ENCODE results near the gene DENND2A. TPM values are rescaled to one million over a fixed set of nuclear protein-coding genes. Genes with fewer than 3 reads are reported as not detected.

DENND2A gene
- total RNA-seq, 1 experiment from 2014 or later, result 10.7 TPM

DNA sequence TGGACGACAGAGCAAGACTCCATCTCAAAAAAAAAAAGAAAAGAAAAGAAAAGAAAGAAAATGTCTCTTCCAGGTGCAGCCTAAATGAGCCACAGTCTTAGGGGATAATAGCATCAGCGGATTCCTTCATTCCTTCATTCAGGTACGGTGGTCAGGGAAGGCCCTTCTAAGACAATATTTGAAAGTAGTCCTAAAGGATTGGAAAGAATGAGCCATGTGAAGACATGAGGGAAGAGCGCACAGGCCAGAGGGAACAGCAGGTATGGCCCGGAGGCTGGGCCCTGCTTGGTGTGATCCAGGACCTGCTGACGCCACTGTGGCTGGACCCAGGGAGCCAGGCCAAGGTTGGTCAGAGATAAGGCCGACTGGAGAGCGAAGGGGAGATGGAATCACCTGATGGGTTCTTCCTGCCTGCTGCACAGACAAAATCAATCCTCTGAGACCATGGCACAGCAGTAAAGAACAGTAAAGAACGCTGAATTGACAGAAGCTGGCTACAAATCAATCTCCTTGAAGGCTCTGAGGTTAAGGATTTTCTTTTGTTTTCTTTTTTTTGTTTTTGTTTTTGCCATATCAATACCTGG, 145.0 kb downstream of the DENND2A start:
- H3K27ac ChIP-seq, result no peak overlapping the region
- no peak for DNase-seq
- H3K4me1 ChIP-seq, result no peaks in the 10 kb centered on the region
- no peak overlapping the region for H3K4me3 ChIP-seq
- H3K27me3 ChIP-seq, result no peaks in the 10 kb centered on the region
- H3K36me3 ChIP-seq, result no peaks in the 10 kb centered on the region
- H3K9me3 ChIP-seq (replicated peaks), result no peaks in the 10 kb centered on the region

DNA sequence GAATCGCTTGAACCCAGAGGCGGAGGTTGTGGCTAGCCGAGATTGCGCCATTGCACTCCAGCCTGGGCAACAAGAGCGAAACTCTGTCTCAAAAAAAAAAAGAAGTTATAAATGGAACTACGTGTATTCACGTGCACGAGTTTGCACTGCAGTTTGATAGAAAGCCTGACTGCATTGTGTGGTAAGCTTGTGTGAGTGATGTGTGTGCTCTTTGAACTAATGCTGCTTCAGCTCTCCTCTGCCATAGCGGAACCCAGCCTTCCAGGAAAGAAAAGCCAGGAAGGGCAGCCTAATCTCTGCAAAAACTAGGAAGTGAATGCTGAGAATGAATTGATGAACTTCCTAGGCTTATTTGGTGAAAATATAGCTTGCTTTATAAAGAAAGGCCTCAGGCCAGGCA, 145.7 kb downstream of the DENND2A start:
- H3K36me3 ChIP-seq, result no peaks in the 10 kb centered on the region
- DNase-seq, result no peak
- H3K9me3 ChIP-seq (replicated peaks), result no peaks in the 10 kb centered on the region
- H3K27ac ChIP-seq, result no peak overlapping the region
- H3K4me1 ChIP-seq, result no peaks in the 10 kb centered on the region
- no peak overlapping the region for H3K4me3 ChIP-seq
- H3K27me3 ChIP-seq, result no peaks in the 10 kb centered on the region

DNA sequence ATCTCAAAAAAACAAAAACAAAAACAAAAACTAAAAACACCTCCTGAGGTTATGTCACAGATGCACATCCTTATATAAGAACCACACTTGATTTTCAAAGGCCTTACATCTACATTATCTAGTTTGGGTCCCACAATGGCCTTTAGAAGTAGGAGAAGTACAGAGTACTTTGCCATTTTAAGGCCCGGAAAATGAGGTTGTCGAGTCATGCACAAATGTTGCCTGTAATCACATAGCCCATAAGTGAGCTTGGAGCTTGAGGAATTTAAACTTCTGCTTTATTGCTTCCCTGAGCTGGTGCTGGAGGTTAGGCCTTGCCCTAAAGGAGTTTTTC, 151.6 kb downstream of the DENND2A start:
- no peak overlapping the region for H3K27ac ChIP-seq
- no peak overlapping the region for H3K4me3 ChIP-seq
- no peaks in the 10 kb centered on the region for H3K9me3 ChIP-seq (replicated peaks)
- H3K4me1 ChIP-seq, result no peaks in the 10 kb centered on the region
- no peaks in the 10 kb centered on the region for H3K36me3 ChIP-seq
- no peak for DNase-seq
- 0 out of 2 replicates have a peak, but pooled peaks cover under 1% of the 10 kb centered on the region for H3K27me3 ChIP-seq

DNA sequence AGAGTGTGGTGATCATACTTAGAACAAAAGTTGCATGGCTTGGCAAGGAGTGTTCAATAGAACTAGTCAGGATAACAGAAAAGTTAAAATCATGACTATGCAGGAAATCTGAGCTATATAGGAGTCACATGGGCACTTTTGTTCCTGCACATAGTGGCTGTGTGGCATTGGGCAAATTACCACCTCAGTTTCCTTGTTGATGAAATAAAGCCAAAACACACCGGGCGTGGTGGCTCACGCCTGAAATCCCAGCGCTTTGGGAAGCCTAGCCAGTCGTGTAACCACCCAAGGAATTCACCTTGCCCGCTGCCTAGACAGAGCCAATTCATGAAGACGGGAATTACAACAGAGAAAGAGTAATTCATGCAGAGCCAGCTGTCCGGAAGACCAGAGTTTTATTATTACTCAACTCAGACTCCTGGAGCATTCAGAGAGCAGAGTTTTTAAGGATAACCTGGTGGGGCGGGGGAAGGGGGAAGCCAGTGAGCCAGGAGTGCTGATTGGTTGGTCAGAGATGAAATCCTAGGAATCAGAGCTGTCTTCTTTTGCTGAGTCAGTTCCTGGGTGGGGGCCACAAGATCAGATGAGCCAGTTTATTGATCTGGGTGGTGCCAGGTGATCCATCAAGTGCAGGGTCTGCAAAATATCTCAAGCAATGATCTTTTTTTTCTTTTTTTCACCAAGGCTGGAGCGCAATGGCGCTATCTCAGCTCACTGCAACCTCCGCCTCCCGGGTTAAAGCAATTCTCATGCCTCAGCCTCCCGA, 154.9 kb downstream of the DENND2A start:
- 0 out of 2 replicates have a peak, but pooled peaks cover 2% of the 10 kb centered on the region for H3K27me3 ChIP-seq
- DNase-seq, result no peak
- H3K36me3 ChIP-seq, result no peaks in the 10 kb centered on the region
- H3K9me3 ChIP-seq (replicated peaks), result no peaks in the 10 kb centered on the region
- no peak overlapping the region for H3K27ac ChIP-seq
- H3K4me1 ChIP-seq, result no peaks in the 10 kb centered on the region
- H3K4me3 ChIP-seq, result no peak overlapping the region

DNA sequence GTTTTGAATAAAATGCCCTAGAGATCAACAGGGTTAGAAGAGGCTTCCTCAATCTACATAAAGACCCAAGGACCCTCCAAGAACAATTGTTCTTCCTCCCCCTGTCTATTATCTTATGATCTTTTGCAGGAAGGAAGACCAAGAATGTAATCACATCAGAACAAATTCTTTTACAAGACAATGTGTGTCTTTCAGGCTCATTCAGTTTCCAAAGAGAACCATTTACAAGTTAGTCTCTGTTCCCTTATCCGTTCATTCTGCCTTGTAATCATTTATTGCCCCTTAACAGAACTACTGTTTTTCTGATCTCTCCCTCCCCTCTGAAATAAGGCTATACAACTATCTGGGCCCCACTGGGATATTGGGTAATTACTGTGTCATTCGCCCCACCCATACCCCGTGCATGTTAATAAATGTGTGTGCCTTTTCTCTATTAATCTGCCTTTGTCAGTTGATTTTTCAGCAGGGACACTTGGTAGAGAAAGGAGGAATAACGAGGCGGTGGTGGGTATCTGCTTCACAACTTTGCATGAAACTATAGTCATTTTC, 155.6 kb downstream of the DENND2A start:
- Histone ChIP-seq H3K4me3 (no peak overlapping the region), H3K36me3 (no peaks in the 10 kb centered on the region), H3K27me3 (0 out of 2 replicates have a peak, but pooled peaks cover 2% of the 10 kb centered on the region), H3K9me3 (replicated peaks) (no peaks in the 10 kb centered on the region), H3K4me1 (no peaks in the 10 kb centered on the region), H3K27ac (no peak overlapping the region)
- no peak for DNase-seq

DNA sequence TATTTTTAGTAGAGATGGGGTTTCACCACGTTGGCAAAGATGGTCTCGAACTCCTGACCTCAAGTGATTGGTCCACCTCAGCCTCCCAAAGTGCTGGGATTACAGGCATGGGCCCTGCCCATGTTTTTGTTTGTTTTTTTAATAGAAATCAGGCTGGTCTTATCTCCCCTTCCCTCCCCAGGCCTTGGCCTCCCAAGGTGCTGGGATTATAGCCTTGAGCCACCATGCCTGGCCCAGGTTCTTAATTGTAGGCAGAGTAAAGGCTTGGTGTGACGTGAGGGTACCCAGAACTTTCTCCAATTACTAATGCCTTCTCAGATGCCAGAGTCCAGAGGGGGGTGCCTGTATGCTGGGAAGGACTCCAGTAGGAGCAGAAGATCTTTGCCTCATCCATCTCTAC, 156.1 kb downstream of the DENND2A start:
- H3K27ac ChIP-seq, result no peak overlapping the region
- H3K36me3 ChIP-seq, result no peaks in the 10 kb centered on the region
- DNase-seq, result no peak
- H3K9me3 ChIP-seq (replicated peaks), result no peaks in the 10 kb centered on the region
- H3K4me3 ChIP-seq, result no peak overlapping the region
- H3K4me1 ChIP-seq, result 0 out of 2 replicates have a peak, but pooled peaks cover 2% of the 10 kb centered on the region
- H3K27me3 ChIP-seq, result 0 out of 2 replicates have a peak, but pooled peaks cover 2% of the 10 kb centered on the region

DNA sequence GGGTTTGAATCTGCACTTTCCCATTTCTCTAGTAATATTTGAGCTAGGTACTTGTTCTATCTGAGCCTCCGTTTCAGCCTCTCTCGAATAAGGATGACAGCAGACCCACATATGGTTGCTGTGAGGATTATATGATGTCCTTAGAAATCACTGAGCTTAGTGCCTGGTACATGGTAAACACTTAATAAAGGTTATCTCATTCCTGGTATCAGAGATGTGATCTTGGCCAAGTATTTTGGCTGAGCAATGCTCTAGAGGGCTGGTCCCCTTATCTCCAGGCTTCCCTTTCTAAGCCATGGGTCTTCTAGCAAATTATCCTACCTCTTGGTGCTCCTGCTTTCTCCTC, 160.9 kb downstream of the DENND2A start:
- no peaks in the 10 kb centered on the region for H3K9me3 ChIP-seq (replicated peaks)
- peaks cover 6% of the 10 kb centered on the region for H3K4me1 ChIP-seq
- 0 out of 2 replicates have a peak, but pooled peaks cover 2% of the 10 kb centered on the region for H3K27me3 ChIP-seq
- no peak overlapping the region for H3K27ac ChIP-seq
- DNase-seq, result no peak
- peak overlapping the region; percentile 85 for H3K4me3 ChIP-seq
- no peaks in the 10 kb centered on the region for H3K36me3 ChIP-seq

DNA sequence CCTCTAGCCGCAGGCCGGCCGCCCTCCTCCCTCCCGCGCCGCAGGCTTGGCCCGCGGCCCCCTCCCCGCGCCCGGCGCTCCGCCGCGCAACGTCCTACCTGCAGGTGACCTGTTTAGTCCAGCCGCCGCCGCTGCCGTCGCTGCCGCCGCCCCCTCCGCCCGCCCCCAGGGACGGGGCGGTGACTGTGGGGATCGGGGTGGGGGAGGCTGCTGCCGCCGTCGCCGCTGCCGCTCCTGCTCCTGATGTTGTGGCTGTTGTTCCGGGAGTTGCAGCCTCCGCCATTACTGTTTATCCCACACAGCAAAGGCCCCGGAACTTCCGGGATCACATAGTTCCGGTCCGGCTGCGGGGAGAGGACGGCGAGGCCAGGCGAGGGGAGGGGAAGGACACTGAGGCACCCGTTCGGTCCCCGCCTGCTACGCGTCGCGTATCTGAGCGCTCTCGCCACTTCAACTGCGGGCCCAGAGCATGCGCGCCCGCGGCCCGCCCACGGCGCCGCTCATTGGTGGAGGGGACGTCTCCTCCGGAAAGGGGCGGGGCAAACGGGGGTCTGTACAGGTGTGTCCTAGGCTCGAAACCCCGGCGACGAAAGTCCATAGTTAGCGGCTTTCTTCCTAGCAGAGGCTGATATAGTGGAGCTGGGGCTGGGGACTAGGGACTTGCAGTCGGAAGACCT, 161.4 kb downstream of the DENND2A start, which contains the start of gene MKRN1:
TSS of gene MKRN1 (minus strand) at position 444 of the 677 bp plus-strand sequence. CDS start at position 283, 161 bp downstream.
- H3K4me1 ChIP-seq, result peaks cover 6% of the 10 kb centered on the region
- peak within 1 kb of the TSS; percentile 85 for H3K4me3 ChIP-seq
- peak within 1 kb of the TSS; percentile 24; the same call in 1 of the 2 replicates for H3K27ac ChIP-seq
- H3K36me3 ChIP-seq, result no peaks in the 10 kb centered on the region
- H3K9me3 ChIP-seq (replicated peaks), result no peaks in the 10 kb centered on the region
- peak; percentile 92 to 93 for DNase-seq
- 0 out of 2 replicates have a peak, but pooled peaks cover 2% of the 10 kb centered on the region for H3K27me3 ChIP-seq

DNA sequence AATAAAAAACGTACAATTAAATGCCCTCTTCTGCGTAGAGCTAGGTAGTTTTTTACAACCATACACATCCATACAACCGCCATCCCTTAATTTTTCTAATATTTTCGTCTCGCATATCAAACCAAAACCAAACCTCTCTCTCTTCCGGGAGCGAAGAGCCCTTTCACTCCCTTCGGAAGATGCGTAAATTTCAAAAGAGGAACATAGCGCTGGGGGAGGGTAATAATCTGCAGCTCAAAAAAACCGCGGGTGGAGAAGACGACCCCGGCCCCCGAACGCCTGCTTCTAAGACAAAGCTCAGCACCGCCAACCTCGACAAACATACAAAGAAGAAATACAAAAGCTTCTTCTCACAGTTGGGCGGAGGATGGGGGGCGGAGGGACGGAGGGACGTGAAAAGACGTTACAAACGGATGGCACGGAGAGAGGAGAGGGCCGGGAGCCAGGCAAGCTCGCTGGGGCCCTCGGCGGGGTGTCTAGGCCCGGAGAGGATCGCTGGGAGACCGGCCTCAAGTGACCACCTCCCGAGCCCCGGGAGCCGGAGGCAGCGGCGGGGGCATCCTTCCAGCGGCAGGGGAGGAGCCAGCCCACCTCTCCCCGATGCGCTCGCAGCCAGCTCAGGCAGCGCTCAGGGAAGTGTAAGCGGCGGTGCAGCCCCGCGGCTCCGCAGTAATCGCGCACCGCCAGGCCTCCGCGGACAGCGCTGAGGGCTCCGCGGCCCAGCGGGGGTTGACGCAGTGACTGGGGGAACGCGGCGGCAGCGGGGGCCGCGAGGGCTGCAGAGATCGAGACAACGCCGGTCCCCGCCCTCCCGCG, 162.2 kb downstream of the DENND2A start:
- DNase-seq, result peak; percentile 46 to 59
- Histone ChIP-seq H3K27ac (peak overlapping the region; percentile 24; the same call in 1 of the 2 replicates), H3K27me3 (no peaks in the 10 kb centered on the region), H3K36me3 (no peaks in the 10 kb centered on the region), H3K4me1 (peaks cover 6% of the 10 kb centered on the region), H3K4me3 (peak overlapping the region; percentile 85), H3K9me3 (replicated peaks) (no peaks in the 10 kb centered on the region)

DNA sequence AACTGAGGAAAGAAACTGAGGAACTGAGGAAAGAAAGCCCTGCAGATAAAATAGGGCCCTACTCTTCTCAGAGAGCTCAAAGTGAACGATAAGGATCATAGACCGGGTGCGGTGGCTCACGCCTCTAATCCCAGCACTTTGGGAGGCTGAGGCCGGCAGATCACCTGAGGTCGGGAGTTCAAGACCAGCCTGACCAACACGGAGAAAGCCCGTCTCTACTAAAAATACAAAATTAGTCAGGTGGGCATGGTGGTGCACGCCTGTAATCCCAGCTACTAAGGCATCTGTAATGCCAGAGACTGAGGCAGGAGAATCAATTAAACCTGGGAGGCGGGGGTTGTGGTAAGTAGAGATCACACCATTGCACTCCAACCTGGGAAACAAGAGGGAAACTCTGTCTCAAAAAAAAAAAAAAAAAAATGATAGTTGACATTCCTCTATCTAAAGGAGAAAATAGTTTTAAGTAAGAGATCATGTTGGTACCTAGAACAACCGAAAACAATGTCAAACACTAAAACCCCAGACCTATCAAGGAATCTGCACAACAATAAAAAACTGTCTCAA, 163.8 kb downstream of the DENND2A start:
- DNase-seq, result no peak

DNA sequence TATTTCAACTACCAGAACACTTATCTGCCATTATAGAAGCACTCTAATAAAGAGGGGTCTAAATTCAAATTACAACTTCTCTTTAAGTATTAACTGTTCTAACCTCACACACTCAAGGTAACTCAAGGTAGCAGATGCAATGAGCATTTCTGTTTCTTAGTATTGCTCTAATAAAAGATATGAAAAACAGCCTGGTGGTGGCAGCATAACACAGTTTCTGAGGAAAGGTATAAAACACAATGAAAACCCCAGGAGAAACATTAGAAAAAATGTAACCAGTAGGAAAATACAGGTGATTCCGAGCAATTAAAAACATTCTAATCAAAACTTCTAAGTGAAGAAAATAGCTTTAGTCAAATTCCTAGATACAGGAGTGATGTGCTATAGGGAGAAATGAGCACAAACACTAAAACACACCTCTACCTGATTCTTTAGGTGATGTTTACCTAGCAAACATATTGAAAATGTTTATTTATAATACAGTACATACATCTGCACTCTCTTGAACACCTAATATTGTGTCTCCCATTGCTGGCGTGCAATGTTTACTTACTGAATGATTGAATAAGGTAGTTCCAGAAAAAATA, 164.8 kb downstream of the DENND2A start:
- Histone ChIP-seq H3K36me3 (no peaks in the 10 kb centered on the region), H3K4me1 (peaks cover 6% of the 10 kb centered on the region), H3K27ac (no peak overlapping the region), H3K27me3 (no peaks in the 10 kb centered on the region), H3K9me3 (replicated peaks) (no peaks in the 10 kb centered on the region), H3K4me3 (no peak overlapping the region)
- DNase-seq, result peak; percentile 38 to 70

More for the DNA sequence above, 163.8 kb downstream of the DENND2A start:
- H3K36me3 ChIP-seq, result no peaks in the 10 kb centered on the region
- H3K9me3 ChIP-seq (replicated peaks), result no peaks in the 10 kb centered on the region
- H3K27me3 ChIP-seq, result no peaks in the 10 kb centered on the region
- no peak overlapping the region for H3K4me3 ChIP-seq
- H3K27ac ChIP-seq, result no peak overlapping the region
- H3K4me1 ChIP-seq, result peaks cover 6% of the 10 kb centered on the region
